Lower leg skin (tissue), 3 donors: ENCODE measurements around the gene LTBP2.

Experiments
- POLR2A ChIP-seq, 2 donors: fragments of 450-650 bp; IDR thresholded peaks; one replicate each; pipeline ENCODE4 v1.6.1; 2016 to 2017; ENCODE audit warnings: antibody characterized with exemption in 2 of 2, mild to moderate bottlenecking in 1 of 2, moderate library complexity in 1 of 2
- TF ChIP-seq, protein P1 (sequence below), 3 donors: fragments of 450-650 bp; IDR thresholded peaks; one replicate each; pipeline ENCODE4 v1.5.1; 2016; ENCODE audit warnings: antibody characterized with exemption in 3 of 3, mild to moderate bottlenecking in 3 of 3, moderate library complexity in 2 of 3

DNA sequence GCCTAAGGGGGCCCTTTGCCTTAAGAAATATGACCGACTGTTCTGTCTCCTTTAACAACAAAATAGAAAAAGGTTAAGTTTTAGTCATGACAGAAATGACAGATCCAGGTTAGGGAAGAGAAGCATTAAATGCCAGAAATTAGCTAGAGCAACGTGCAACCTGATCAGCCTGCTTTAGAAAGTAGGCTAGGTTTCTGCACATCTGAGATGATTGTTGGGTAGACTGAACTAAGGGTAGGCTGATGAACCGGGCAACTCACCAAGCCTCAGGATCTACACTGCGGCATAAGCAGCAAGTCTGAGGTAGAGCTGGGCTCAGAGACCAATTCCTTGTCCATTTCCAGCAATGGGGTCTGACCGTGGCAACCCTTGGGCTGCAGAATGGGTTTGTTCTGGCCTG lies 148.3 kb downstream of the LTBP2 start:
- TF ChIP-seq, protein P1, sequence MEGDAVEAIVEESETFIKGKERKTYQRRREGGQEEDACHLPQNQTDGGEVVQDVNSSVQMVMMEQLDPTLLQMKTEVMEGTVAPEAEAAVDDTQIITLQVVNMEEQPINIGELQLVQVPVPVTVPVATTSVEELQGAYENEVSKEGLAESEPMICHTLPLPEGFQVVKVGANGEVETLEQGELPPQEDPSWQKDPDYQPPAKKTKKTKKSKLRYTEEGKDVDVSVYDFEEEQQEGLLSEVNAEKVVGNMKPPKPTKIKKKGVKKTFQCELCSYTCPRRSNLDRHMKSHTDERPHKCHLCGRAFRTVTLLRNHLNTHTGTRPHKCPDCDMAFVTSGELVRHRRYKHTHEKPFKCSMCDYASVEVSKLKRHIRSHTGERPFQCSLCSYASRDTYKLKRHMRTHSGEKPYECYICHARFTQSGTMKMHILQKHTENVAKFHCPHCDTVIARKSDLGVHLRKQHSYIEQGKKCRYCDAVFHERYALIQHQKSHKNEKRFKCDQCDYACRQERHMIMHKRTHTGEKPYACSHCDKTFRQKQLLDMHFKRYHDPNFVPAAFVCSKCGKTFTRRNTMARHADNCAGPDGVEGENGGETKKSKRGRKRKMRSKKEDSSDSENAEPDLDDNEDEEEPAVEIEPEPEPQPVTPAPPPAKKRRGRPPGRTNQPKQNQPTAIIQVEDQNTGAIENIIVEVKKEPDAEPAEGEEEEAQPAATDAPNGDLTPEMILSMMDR (IDR thresholded peaks at IDR 0.05): no peak
- TF ChIP-seq POLR2A (IDR thresholded peaks at IDR 0.05): no peak
